Measurements from ENCODE around the gene DNAH7.

GRCh38 chr2:195769975-195770374 lies 298.7 kb downstream of the DNAH7 start:
- TF ChIP-seq CTCF (IDR thresholded peaks at IDR 0.05) (no peak), POLR2A (IDR thresholded peaks at IDR 0.05) (no peak)

Data from adrenal gland (tissue), 5 donors.